DND-41 (cell line): ENCODE results near the gene OPCML.

Experiments used
- EZH2 ChIP-seq: IDR thresholded peaks from 3 replicates; pipeline ENCODE4 v1.6.1; 2012; ENCODE audit warnings: borderline replicate concordance, low read depth, mild to moderate bottlenecking, moderate library complexity, low read length, inconsistent platforms; ENCODE audit not compliant: severe bottlenecking
- TF ChIP-seq, protein P1 (sequence below): IDR thresholded peaks from 2 replicates; pipeline ENCODE4 v1.5.1; 2012; ENCODE audit warnings: borderline replicate concordance, low read length, moderate library complexity, mild to moderate bottlenecking; ENCODE audit not compliant: poor library complexity, severe bottlenecking; ENCODE audit errors: extremely low read depth

DNA sequence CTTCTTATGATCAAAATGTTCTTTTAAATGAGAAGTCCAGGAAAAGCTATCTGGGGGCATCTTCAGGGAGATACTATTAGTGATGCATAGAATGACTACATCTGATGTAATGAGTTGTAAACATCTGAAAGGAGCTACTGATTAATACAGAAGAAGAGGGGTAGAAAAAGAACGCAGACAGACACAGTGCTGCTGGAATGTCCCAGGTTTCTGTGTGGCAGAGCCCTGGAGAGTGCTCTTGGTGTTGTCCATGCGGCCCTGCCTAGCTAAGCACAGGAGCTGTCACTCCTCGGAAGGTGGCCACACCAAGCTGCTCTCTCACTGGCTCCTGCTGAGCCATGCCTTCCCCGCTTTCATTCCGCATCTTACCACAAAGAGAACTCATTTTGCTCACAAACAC, 768.8 kb downstream of the OPCML start:
- TF ChIP-seq, protein P1, sequence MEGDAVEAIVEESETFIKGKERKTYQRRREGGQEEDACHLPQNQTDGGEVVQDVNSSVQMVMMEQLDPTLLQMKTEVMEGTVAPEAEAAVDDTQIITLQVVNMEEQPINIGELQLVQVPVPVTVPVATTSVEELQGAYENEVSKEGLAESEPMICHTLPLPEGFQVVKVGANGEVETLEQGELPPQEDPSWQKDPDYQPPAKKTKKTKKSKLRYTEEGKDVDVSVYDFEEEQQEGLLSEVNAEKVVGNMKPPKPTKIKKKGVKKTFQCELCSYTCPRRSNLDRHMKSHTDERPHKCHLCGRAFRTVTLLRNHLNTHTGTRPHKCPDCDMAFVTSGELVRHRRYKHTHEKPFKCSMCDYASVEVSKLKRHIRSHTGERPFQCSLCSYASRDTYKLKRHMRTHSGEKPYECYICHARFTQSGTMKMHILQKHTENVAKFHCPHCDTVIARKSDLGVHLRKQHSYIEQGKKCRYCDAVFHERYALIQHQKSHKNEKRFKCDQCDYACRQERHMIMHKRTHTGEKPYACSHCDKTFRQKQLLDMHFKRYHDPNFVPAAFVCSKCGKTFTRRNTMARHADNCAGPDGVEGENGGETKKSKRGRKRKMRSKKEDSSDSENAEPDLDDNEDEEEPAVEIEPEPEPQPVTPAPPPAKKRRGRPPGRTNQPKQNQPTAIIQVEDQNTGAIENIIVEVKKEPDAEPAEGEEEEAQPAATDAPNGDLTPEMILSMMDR: no peak
- no peak for TF ChIP-seq EZH2
